OCI-LY7 (cell line): ENCODE results near the gene CASP8AP2. TPM values are rescaled to one million over a fixed set of nuclear protein-coding genes. Genes with fewer than 3 reads are reported as not detected.
A peak's percentile ranks its signal among the peaks of the same experiment; 100 is the strongest.

Experiments
- BruUV-seq: library from RNA; stranded (reverse); fragments of 400-500 nt; replicated peaks from 2 replicates; lab custom pipeline; 2021; lab: Mats Ljungman, UMichigan
- CTCF ChIA-PET: fragments of 300-600 bp; sonication (Branson Sonifier 250); formaldehyde crosslinking; loops from one replicate; lab custom pipeline; 2022; ENCODE audit warnings: antibody characterized with exemption; ENCODE audit not compliant: unreplicated experiment; lab: Charles Lee
- POLR2A ChIA-PET: fragments of 300-600 bp; sonication (Branson Sonifier 250); formaldehyde crosslinking; loops from one replicate; lab custom pipeline; 2022; ENCODE audit warnings: antibody characterized with exemption; lab: Charles Lee
- DNase-seq: peaks from one replicate; pipeline ENCODE4 v3.0.0-alpha.2; 2015; ENCODE audit warnings: low spot score
- H2AFZ ChIP-seq: fragments of 200-600 bp; sonication (generic), shearing (Covaris generic); 2 replicates; pipeline ENCODE4 v1.6.1; 2014; ENCODE audit warnings: mild to moderate bottlenecking, antibody characterized with exemption, low read length, moderate library complexity
- H3K27ac ChIP-seq: fragments of 200-600 bp; sonication (generic); 2 replicates; pipeline ENCODE4 v1.5.1; 2014; ENCODE audit warnings: mixed run types, low read depth, mild to moderate bottlenecking, moderate library complexity, low read length, inconsistent platforms; ENCODE audit not compliant: poor library complexity, severe bottlenecking
- H3K36me3 ChIP-seq: fragments of 200-600 bp; sonication (generic); 2 replicates; pipeline ENCODE4 v1.6.1; 2014; ENCODE audit warnings: mild to moderate bottlenecking, antibody characterized with exemption, low read length, moderate library complexity, mixed read lengths; ENCODE audit not compliant: insufficient read depth
- H3K4me1 ChIP-seq: fragments of 200-600 bp; sonication (generic); 2 replicates; pipeline ENCODE4 v1.5.1; 2014; ENCODE audit warnings: mild to moderate bottlenecking, low read length; ENCODE audit not compliant: insufficient read depth, poor library complexity, severe bottlenecking
- H3K4me2 ChIP-seq: fragments of 200-600 bp; sonication (generic); 2 replicates; pipeline ENCODE4 v1.6.1; 2014; ENCODE audit warnings: mild to moderate bottlenecking, low read length
- H3K4me3 ChIP-seq: fragments of 200-600 bp; sonication (generic); 2 replicates; pipeline ENCODE4 v1.5.1; 2014; ENCODE audit warnings: mild to moderate bottlenecking, low read depth, low read length; ENCODE audit not compliant: poor library complexity, severe bottlenecking
- H3K79me2 ChIP-seq: fragments of 200-600 bp; sonication (generic); 2 replicates; pipeline ENCODE4 v1.6.1; 2016; ENCODE audit warnings: low read depth, mild to moderate bottlenecking, low read length, moderate library complexity, mixed read lengths; ENCODE audit not compliant: insufficient read depth
- H3K9me2 ChIP-seq: fragments of 200-600 bp; sonication (generic); 2 replicates; pipeline ENCODE4 v1.6.1; 2016; ENCODE audit warnings: mild to moderate bottlenecking, low read length, mixed read lengths; ENCODE audit not compliant: insufficient read depth
- H3K9me3 ChIP-seq: fragments of 200-600 bp; sonication (generic); 2 replicates; pipeline ENCODE4 v1.6.1; 2014; ENCODE audit warnings: mild to moderate bottlenecking, mixed run types, low read length, mixed read lengths
- H4K20me1 ChIP-seq: fragments of 200-600 bp; sonication (generic); 2 replicates; pipeline ENCODE4 v1.6.1; 2014; ENCODE audit warnings: mild to moderate bottlenecking, antibody characterized with exemption, low read length, moderate library complexity, mixed read lengths; ENCODE audit not compliant: insufficient read depth
- EZH2phosphoT487 ChIP-seq: fragments of 200-600 bp; sonication (generic); IDR thresholded peaks from 2 replicates; pipeline ENCODE4 v1.6.1; 2018; ENCODE audit warnings: low read depth, borderline replicate concordance, mild to moderate bottlenecking, mixed run types, antibody characterized with exemption, low read length, moderate library complexity, mixed read lengths
- intact Hi-C: fragments of 100-400 bp; cut with micrococcal nuclease; formaldehyde crosslinking; loops from one replicate; pipeline ENCODE4 v1.10.0; 2022; ENCODE audit not compliant: unreplicated experiment
- total RNA-seq, 2 experiments: library from RNA; depleted of rRNA in 1 of 2; stranded (reverse); fragments of >200 nt in 1 of 2; shearing (Covaris generic) in 1 of 2; gene quantifications; 2 replicates each; pipeline ENCODE4 v1.2.3, GENCODE V29; 2014 to 2022
- TF ChIP-seq, protein P1 (sequence below): fragments of 200-600 bp; sonication (generic); conservative IDR thresholded peaks from 2 replicates; pipeline ENCODE4 v1.5.1; 2014; ENCODE audit warnings: mild to moderate bottlenecking, antibody characterized with exemption, low read length, moderate library complexity, mixed read lengths

CASP8AP2 gene
- total RNA-seq, 2 experiments from 2014 or later, result 22.6 to 39.5 TPM

DNA sequence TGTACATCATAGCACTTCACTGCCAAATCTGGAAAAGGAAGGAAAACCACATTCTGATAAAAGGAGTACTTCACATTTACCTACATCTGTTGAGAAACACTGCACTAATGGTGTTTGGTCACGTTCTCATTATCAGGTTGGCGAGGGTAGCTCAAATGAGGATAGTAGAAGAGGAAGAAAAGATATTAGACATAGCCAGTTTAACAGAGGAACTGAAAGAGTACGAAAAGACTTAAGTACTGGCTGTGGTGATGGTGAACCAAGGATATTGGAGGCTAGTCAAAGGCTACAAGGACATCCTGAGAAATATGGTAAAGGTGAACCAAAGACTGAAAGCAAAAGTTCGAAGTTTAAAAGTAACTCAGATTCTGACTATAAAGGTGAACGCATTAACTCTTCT is 32.6 kb downstream of the CASP8AP2 start:
- Histone ChIP-seq H3K4me3 (no peak overlapping the region), H3K27ac (no peak overlapping the region), H2AFZ (no peak overlapping the region), H3K9me3 (no peaks in the 10 kb centered on the region), H3K4me2 (no peak overlapping the region), H3K4me1 (no peaks in the 10 kb centered on the region), H3K9me2 (no peaks in the 10 kb centered on the region), H3K36me3 (peaks cover 95% of the 10 kb centered on the region), H4K20me1 (no peaks in the 10 kb centered on the region), H3K79me2 (no peaks in the 10 kb centered on the region)
- CTCF ChIA-PET, result no interaction called here
- POLR2A ChIA-PET, result no interaction called here
- no TSS peak for BruUV-seq
- intact Hi-C loops, result no loop called here
- TF ChIP-seq, protein P1, sequence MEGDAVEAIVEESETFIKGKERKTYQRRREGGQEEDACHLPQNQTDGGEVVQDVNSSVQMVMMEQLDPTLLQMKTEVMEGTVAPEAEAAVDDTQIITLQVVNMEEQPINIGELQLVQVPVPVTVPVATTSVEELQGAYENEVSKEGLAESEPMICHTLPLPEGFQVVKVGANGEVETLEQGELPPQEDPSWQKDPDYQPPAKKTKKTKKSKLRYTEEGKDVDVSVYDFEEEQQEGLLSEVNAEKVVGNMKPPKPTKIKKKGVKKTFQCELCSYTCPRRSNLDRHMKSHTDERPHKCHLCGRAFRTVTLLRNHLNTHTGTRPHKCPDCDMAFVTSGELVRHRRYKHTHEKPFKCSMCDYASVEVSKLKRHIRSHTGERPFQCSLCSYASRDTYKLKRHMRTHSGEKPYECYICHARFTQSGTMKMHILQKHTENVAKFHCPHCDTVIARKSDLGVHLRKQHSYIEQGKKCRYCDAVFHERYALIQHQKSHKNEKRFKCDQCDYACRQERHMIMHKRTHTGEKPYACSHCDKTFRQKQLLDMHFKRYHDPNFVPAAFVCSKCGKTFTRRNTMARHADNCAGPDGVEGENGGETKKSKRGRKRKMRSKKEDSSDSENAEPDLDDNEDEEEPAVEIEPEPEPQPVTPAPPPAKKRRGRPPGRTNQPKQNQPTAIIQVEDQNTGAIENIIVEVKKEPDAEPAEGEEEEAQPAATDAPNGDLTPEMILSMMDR, result no peak
- TF ChIP-seq EZH2phosphoT487, result no peak
- no peak for DNase-seq

DNA sequence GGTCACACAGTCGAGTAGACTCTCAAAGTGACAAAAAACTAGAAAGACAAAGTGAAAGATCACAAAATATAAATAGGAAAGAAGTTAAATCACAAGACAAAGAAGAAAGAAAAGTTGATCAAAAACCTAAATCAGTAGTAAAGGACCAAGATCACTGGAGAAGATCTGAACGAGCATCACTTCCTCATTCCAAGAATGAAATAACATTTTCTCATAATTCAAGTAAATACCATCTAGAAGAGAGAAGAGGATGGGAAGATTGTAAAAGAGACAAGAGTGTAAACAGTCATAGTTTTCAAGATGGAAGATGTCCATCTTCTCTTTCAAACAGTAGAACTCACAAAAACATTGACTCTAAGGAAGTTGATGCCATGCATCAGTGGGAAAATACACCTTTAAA is 33.0 kb downstream of the CASP8AP2 start:
- DNase-seq, result no peak
- no peaks in the 10 kb centered on the region for H3K4me1 ChIP-seq
- intact Hi-C loops, result no loop called here
- POLR2A ChIA-PET, result no interaction called here
- no peaks in the 10 kb centered on the region for H3K9me2 ChIP-seq
- H3K9me3 ChIP-seq, result no peaks in the 10 kb centered on the region
- H4K20me1 ChIP-seq, result no peaks in the 10 kb centered on the region
- no peak overlapping the region for H2AFZ ChIP-seq
- CTCF ChIA-PET, result no interaction called here
- H3K27ac ChIP-seq, result no peak overlapping the region
- no peak overlapping the region for H3K4me3 ChIP-seq
- H3K79me2 ChIP-seq, result no peaks in the 10 kb centered on the region
- peaks cover 96% of the 10 kb centered on the region for H3K36me3 ChIP-seq
- H3K4me2 ChIP-seq, result no peak overlapping the region
- TSS peak; percentile 61 for BruUV-seq
- TF ChIP-seq EZH2phosphoT487, result no peak
- TF ChIP-seq, protein P1, result no peak

- ChIA-PET POLR2A (interaction anchor here (0.7 to 1.6 kb wide), 2 partner anchors 11 to 801 kb away, joined by 3 to 5 read pairs; no protein-coding TSS in a partner anchor), CTCF (no interaction called here)
- no peak for DNase-seq
- Histone ChIP-seq H3K36me3 (peaks cover 97% of the 10 kb centered on the region), H3K9me2 (no peaks in the 10 kb centered on the region), H3K4me3 (no peak overlapping the region), H4K20me1 (no peaks in the 10 kb centered on the region), H3K4me2 (no peak overlapping the region), H2AFZ (no peak overlapping the region), H3K9me3 (no peaks in the 10 kb centered on the region), H3K4me1 (no peaks in the 10 kb centered on the region), H3K79me2 (no peaks in the 10 kb centered on the region), H3K27ac (no peak overlapping the region)
- intact Hi-C loops, result no loop called here
- no peak for TF ChIP-seq EZH2phosphoT487
- TF ChIP-seq, protein P1, result no peak
- BruUV-seq, result no TSS peak
These were observed 36.5 kb downstream of the CASP8AP2 start for GRCh38 chr6:89866024-89866678.
